IMR-90 (cell line): Measurements from ENCODE around the gene PACC1. TPM values are rescaled to one million over a fixed set of nuclear protein-coding genes. Genes with fewer than 3 reads are reported as not detected.

Experiments
- ATAC-seq: fragments of 200-7000 bp; cut with Tn5 transposase; 2 replicates; pipeline ENCODE4 v1.9.1; 2020; ENCODE audit warnings: low read depth, mild to moderate bottlenecking, moderate library complexity
- BruUV-seq: library from RNA; stranded (reverse); fragments of 400-500 nt; replicated peaks from 2 replicates; lab custom pipeline; 2021; lab: Mats Ljungman, UMichigan
- CTCF ChIA-PET: fragments of 300-600 bp; formaldehyde crosslinking; extraction: SDS; loops from one replicate; lab custom pipeline; 2021; ENCODE audit warnings: antibody characterized with exemption; lab: Yijun Ruan, JAX
- POLR2A ChIA-PET: fragments of 300-600 bp; sonication (Branson Sonifier 250); formaldehyde crosslinking; loops from one replicate; lab custom pipeline; 2022; ENCODE audit warnings: antibody characterized with exemption; ENCODE audit not compliant: unreplicated experiment; lab: Charles Lee
- DNase-seq: peaks from one replicate; pipeline ENCODE4 v3.0.0; 2013
- H2AFZ ChIP-seq: replicated peaks from 2 replicates; pipeline ENCODE3; 2013; ENCODE audit warnings: low read length, mild to moderate bottlenecking; ENCODE audit not compliant: poor library complexity
- H2AK5ac ChIP-seq: 2 replicates; pipeline ENCODE4 v1.6.1; 2013; ENCODE audit warnings: low read depth, low read length, inconsistent platforms
- H2AK9ac ChIP-seq: replicated peaks from 2 replicates; pipeline ENCODE3; 2013; ENCODE audit warnings: mild to moderate bottlenecking, low read depth, low read length, moderate library complexity; ENCODE audit not compliant: poor library complexity
- H2BK120ac ChIP-seq: 2 replicates; pipeline ENCODE4 v1.6.1; 2013; ENCODE audit warnings: low read depth, low read length, inconsistent platforms
- H2BK15ac ChIP-seq: 3 replicates; pipeline ENCODE4 v1.6.1; 2013; ENCODE audit warnings: low read depth, low read length, inconsistent platforms
- H2BK20ac ChIP-seq: 2 replicates; pipeline ENCODE4 v1.6.1; 2013; ENCODE audit warnings: low read depth, mild to moderate bottlenecking, inconsistent platforms, low read length, moderate library complexity
- H2BK5ac ChIP-seq: 2 replicates; pipeline ENCODE4 v1.6.1; 2013; ENCODE audit warnings: mild to moderate bottlenecking, low read depth, low read length, inconsistent platforms; ENCODE audit not compliant: poor library complexity, severe bottlenecking
- H3K14ac ChIP-seq: replicated peaks from 2 replicates; pipeline ENCODE4 v1.6.1; 2013; ENCODE audit warnings: low read depth, low read length, inconsistent platforms
- H3K18ac ChIP-seq: 2 replicates; pipeline ENCODE4 v1.6.1; 2013; ENCODE audit warnings: low read depth, low read length, control low read depth
- H3K23ac ChIP-seq: 2 replicates; pipeline ENCODE4 v1.6.1; 2013; ENCODE audit warnings: low read depth, low read length, inconsistent platforms
- H3K27ac ChIP-seq: 2 replicates; pipeline ENCODE4 v1.5.1; 2013; ENCODE audit warnings: mild to moderate bottlenecking, control low read depth, low read length; ENCODE audit not compliant: insufficient read depth
- H3K27me3 ChIP-seq: 2 replicates; pipeline ENCODE4 v1.6.1; 2013; ENCODE audit warnings: low read length; ENCODE audit not compliant: control insufficient read depth, insufficient read depth
- H3K36me3 ChIP-seq: 2 replicates; pipeline ENCODE4 v1.6.1; 2013; ENCODE audit warnings: low read length, mixed read lengths; ENCODE audit not compliant: control insufficient read depth, insufficient read depth
- H3K4ac ChIP-seq: 2 replicates; pipeline ENCODE4 v1.6.1; 2013; ENCODE audit warnings: low read depth, low read length, inconsistent platforms
- H3K4me1 ChIP-seq: 2 replicates; pipeline ENCODE4 v1.6.1; 2013; ENCODE audit warnings: low read length, mixed read lengths; ENCODE audit not compliant: control insufficient read depth, insufficient read depth
- H3K4me2 ChIP-seq: 2 replicates; pipeline ENCODE4 v1.6.1; 2013; ENCODE audit warnings: low read depth, mild to moderate bottlenecking, control low read depth, low read length, moderate library complexity
- H3K4me3 ChIP-seq: 2 replicates; pipeline ENCODE4 v1.5.1; 2013; ENCODE audit warnings: low read depth, mild to moderate bottlenecking, control low read depth, low read length, moderate library complexity; ENCODE audit not compliant: insufficient read depth
- H3K56ac ChIP-seq: 2 replicates; pipeline ENCODE4 v1.6.1; 2013; ENCODE audit warnings: low read length, inconsistent platforms; ENCODE audit not compliant: insufficient read depth; ENCODE audit errors: extremely low read depth
- H3K79me1 ChIP-seq, 2 experiments: 2 replicates each; pipeline ENCODE4 v1.6.1; 2013; ENCODE audit warnings: low read length in 2 of 2, inconsistent platforms in 1 of 2, low read depth in 1 of 2
- H3K9ac ChIP-seq: 2 replicates; pipeline ENCODE4 v1.6.1; 2013; ENCODE audit warnings: low read depth, low read length, control low read depth
- H3K9me1 ChIP-seq: 2 replicates; pipeline ENCODE4 v1.6.1; 2013; ENCODE audit warnings: low read length, inconsistent platforms; ENCODE audit not compliant: insufficient read depth
- H3K9me3 ChIP-seq: 2 replicates; pipeline ENCODE4 v1.6.1; 2013; ENCODE audit warnings: low read length; ENCODE audit not compliant: control insufficient read depth, insufficient read depth
- H4K20me1 ChIP-seq: 2 replicates; pipeline ENCODE4 v1.6.1; 2013; ENCODE audit warnings: low read length, inconsistent platforms; ENCODE audit not compliant: insufficient read depth
- H4K5ac ChIP-seq: 2 replicates; pipeline ENCODE4 v1.6.1; 2013; ENCODE audit warnings: mild to moderate bottlenecking, low read depth, low read length, control low read depth
- H4K8ac ChIP-seq, 2 experiments: 2 replicates each; pipeline ENCODE4 v1.6.1; 2013; ENCODE audit warnings: low read depth in 2 of 2, low read length in 2 of 2, control low read depth in 1 of 2, inconsistent platforms in 1 of 2
- H4K91ac ChIP-seq: 2 replicates; pipeline ENCODE4 v1.6.1; 2013; ENCODE audit warnings: low read depth, low read length, inconsistent platforms; ENCODE audit not compliant: insufficient read depth
- MAZ ChIP-seq: IDR thresholded peaks from 2 replicates; pipeline ENCODE4 v1.6.1; 2012; ENCODE audit warnings: low read depth, mild to moderate bottlenecking, low read length, improper control_type of control experiment, moderate library complexity, borderline replicate concordance
- POLR2A ChIP-seq: IDR thresholded peaks from 2 replicates; pipeline ENCODE4 v1.6.1; 2012; ENCODE audit warnings: mild to moderate bottlenecking, low read depth, low read length
- RAD21 ChIP-seq: IDR thresholded peaks from 2 replicates; pipeline ENCODE4 v1.6.1; 2012; ENCODE audit warnings: low read length, improper control_type of control experiment
- RFX5 ChIP-seq: IDR thresholded peaks from 2 replicates; pipeline ENCODE4 v1.8.0; 2012; ENCODE audit warnings: low read depth, mild to moderate bottlenecking, low read length, moderate library complexity
- WGBS, 2 experiments: methylation state at CpG; one replicate each; pipeline versions ENCODE4 v1.1.5 to v1.1.7; 2013; ENCODE audit warnings: missing lambda C conversion rate in 2 of 2; ENCODE audit not compliant: insufficient read length in 1 of 2; ENCODE audit errors: extremely low coverage in 2 of 2; 5-methylcytosine and 5-hydroxymethylcytosine counted together
- dilution Hi-C: fragments of 300-500 bp; cut with HindIII; formaldehyde crosslinking; loops from one replicate; pipeline ENCODE4 v1.14.3; 2018; ENCODE audit warnings: low sequenced_read_pairs; ENCODE audit not compliant: unreplicated experiment
- in situ Hi-C: fragments of 300-500 bp; cut with MboI; formaldehyde crosslinking; loops from 3 replicates; pipeline ENCODE4 v1.14.3; 2019; ENCODE audit warnings: low sequenced_read_pairs, inconsistent platforms, mixed read lengths
- intact Hi-C: fragments of 100-400 bp; cut with micrococcal nuclease; formaldehyde crosslinking; loops from 2 replicates; pipeline ENCODE4 v1.10.0; 2022
- polyA plus RNA-seq, 3 experiments: library from polyadenylated mRNA; depleted of rRNA; stranded (reverse); fragments of >200 nt; gene quantifications; 2 replicates each; pipeline ENCODE4 v1.2.3, GENCODE V29; 2012; ENCODE audit warnings: low replicate concordance in 1 of 3
- total RNA-seq: library from RNA; depleted of rRNA; stranded (reverse); fragments of >200 nt; gene quantifications from 2 replicates; pipeline ENCODE4 v1.2.3, GENCODE V29; 2012
- TF ChIP-seq, protein P1 (sequence below): conservative IDR thresholded peaks from 2 replicates; pipeline ENCODE4 v1.5.1; 2012; ENCODE audit warnings: mild to moderate bottlenecking, low read depth, low read length, improper control_type of control experiment
- TF ChIP-seq, protein P2 (sequence below): fragments of 150-350 bp; IDR thresholded peaks from 2 replicates; pipeline ENCODE4 v1.6.1; 2016; ENCODE audit warnings: low read depth, mild to moderate bottlenecking, low read length, moderate library complexity, borderline replicate concordance

Gene PACC1
- total and polyA plus RNA-seq, 2 of the 4 experiments (the other 2 are of a cell fraction) = 8.6 to 13.4 TPM

DNA sequence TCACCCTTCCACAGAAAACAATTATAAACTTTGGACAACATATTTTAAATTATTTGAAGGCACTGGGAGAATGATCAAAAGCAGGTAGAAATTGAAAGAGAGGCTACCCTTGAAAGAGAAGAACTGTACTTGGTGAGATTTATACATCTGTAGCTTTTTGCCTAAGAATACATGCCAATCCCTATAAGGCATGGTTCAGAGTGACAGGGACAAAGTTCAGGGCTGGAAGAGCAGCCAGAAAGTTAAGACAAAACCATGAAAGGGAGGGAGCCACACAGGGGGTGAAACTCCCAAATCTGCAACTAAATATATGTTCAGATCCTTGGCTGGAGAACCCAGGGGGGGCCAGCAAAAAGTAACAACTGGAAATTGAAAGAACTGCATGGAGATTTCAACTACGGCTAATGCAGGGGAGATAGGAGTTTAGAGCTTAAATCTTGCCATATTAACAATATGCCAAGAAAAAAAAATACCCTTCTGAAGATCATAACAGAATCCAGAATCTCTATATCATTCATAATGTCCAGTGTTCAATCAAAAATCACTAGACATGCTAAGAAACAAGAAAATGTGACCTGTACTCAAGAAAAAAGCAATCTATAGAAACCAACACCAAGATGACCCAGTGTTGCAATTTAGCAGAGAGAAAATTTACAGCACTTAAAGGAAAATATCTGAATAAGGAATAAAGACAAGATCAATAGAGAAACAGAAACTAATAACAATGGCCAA, 25.5 kb downstream of the PACC1 start:
- Histone ChIP-seq H3K56ac (no peak overlapping the region), H3K27me3 (no peaks in the 10 kb centered on the region), H3K36me3 (peaks cover 10% of the 10 kb centered on the region), H4K91ac (no peak overlapping the region), H4K5ac (no peak overlapping the region), H2AFZ (no peak overlapping the region), H3K23ac (no peak overlapping the region), H2BK5ac (no peak overlapping the region), H3K9me3 (no peaks in the 10 kb centered on the region), H3K4me2 (no peak overlapping the region), H3K79me1 (peaks cover 0 to 4% of the 10 kb centered on the region in 2 experiments; a peak in 2 of 4 replicates), H4K20me1 (no peaks in the 10 kb centered on the region), H3K14ac (no peak overlapping the region; the same call in 1 of the 2 replicates), H2AK9ac (no peak overlapping the region), H3K18ac (no peak overlapping the region), H3K9me1 (peaks cover 8% of the 10 kb centered on the region; the same call in 1 of the 2 replicates), H2BK15ac (no peak overlapping the region), H3K4me1 (no peaks in the 10 kb centered on the region), H3K4me3 (no peak overlapping the region), H2BK120ac (no peak overlapping the region), H4K8ac (no peak overlapping the region), H2AK5ac (no peak overlapping the region), H3K9ac (no peak overlapping the region), H3K4ac (no peak overlapping the region), H3K27ac (no peak overlapping the region), H2BK20ac (no peak overlapping the region)
- no TSS peak for BruUV-seq
- no peak for DNase-seq
- ChIA-PET CTCF (interaction anchor here (1.3 kb wide), 1 partner anchor 15 kb away, joined by 3 read pairs; no protein-coding TSS in a partner anchor), POLR2A (no interaction called here)
- in situ Hi-C loops (no loop called here), dilution Hi-C loops (no loop called here), intact Hi-C loops (loop anchor here (2.0 kb wide), 1 partner anchor 36 kb away; no protein-coding TSS in a partner anchor)
- no peak for TF ChIP-seq RFX5
- TF ChIP-seq RAD21 = no peak
- no peak for TF ChIP-seq POLR2A
- no peak for TF ChIP-seq MAZ
- TF ChIP-seq, protein P1, sequence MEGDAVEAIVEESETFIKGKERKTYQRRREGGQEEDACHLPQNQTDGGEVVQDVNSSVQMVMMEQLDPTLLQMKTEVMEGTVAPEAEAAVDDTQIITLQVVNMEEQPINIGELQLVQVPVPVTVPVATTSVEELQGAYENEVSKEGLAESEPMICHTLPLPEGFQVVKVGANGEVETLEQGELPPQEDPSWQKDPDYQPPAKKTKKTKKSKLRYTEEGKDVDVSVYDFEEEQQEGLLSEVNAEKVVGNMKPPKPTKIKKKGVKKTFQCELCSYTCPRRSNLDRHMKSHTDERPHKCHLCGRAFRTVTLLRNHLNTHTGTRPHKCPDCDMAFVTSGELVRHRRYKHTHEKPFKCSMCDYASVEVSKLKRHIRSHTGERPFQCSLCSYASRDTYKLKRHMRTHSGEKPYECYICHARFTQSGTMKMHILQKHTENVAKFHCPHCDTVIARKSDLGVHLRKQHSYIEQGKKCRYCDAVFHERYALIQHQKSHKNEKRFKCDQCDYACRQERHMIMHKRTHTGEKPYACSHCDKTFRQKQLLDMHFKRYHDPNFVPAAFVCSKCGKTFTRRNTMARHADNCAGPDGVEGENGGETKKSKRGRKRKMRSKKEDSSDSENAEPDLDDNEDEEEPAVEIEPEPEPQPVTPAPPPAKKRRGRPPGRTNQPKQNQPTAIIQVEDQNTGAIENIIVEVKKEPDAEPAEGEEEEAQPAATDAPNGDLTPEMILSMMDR = no peak
- TF ChIP-seq, protein P2, sequence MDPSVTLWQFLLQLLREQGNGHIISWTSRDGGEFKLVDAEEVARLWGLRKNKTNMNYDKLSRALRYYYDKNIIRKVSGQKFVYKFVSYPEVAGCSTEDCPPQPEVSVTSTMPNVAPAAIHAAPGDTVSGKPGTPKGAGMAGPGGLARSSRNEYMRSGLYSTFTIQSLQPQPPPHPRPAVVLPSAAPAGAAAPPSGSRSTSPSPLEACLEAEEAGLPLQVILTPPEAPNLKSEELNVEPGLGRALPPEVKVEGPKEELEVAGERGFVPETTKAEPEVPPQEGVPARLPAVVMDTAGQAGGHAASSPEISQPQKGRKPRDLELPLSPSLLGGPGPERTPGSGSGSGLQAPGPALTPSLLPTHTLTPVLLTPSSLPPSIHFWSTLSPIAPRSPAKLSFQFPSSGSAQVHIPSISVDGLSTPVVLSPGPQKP = no peak
- no CpG with 5 or more reads among the region's 1 CpG for WGBS, 2 experiments
- ATAC-seq = no peak
